SHP77 treated with DMSO at 0.1 percent for 48 hours (cell line): ENCODE data around the gene MREG.

Experiments
- DNase-seq: peaks from one replicate; lab custom pipeline; 2025; lab: John Stamatoyannopoulos, UW

Gene MREG

DNA sequence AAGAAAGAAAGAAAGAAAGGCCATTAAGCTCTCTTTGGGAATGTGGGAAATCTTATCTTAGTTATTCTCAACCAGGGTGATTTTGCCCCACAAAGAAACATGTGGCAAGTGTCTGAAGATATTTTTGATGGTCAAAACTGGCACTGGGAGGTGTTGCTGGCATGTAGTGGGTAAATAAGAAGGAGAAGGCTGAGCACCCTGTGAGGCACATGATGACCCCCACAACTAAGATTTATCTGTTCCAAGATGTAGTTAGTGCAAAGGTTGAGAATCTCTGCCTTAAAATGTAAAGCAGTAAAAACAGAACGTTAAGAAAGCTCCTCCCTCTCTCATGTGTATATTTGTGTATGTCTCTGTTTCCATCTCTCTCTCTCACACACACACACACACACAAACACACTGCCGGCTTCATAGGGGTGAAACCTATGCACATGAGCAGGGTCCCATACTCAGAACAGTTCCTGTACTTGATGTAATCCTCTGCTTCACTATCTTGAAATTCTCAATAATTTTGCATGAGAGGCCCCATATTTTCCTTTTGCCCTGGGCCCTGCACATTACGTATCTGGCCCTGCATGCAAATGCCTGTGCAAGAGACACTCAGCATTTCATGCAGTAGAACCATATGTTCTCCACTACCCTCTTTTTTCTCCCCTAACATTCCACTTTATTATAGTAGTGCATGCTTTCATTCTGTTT is 94.3 kb downstream of the MREG start:
- DNase-seq = no peak

- DNase-seq = no peak
Measured at GRCh38 chr2:215917953-215918620, 95.3 kb downstream of the MREG start.

GRCh38 chr2:215915441-215915840 is 97.9 kb downstream of the MREG start:
- DNase-seq = no peak

DNA sequence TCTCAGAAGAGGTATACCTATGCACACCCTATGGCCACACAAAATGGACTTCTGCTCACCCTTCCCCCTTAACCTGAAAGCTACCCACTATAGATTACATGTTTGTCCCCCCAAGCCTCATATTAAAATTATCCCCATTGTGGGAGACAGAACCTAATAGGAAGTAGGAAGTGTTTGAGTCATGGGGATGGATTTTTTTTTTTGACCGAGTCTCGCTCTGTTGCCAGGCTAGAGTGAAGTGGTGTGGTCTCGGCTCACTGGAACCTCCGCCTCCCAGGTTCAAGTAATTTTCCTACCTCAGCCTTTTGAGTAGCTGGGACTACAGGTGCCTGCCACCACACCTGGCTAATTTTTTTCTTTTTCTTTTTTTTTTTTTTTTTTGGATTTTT is 98.6 kb downstream of the MREG start:
- DNase-seq = no peak

GRCh38 chr2:215914054-215914776 is 99.1 kb downstream of the MREG start:
- no peak for DNase-seq

DNA sequence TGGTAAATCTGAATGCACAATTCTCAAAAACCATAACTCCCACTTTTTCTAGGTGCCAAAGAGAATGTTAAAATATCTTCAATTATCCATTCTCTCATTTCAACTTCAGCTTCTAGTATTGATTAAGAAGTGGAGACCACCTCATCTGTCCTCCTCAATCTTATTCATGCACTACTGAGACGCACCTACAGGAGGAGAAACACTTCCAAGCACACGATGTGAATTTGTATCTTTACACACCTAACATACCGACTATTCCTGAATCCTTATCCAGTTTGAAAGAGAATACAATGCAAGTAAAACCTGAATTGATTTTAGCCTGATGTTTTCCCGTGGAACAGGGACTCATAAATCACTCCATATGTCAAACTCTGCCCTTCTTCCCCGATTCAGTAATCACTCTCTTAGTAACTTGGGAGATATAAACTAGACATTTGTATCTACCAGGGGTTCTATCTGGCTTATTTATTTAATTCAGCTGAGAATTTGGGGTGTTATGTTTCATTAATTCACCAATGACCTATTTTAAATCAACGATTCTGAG is 101.0 kb downstream of the MREG start:
- no peak for DNase-seq

- no peak for DNase-seq
Measured at GRCh38 chr2:215911301-215912085, 101.9 kb downstream of the MREG start.

- no peak for DNase-seq
Measured at GRCh38 chr2:215910180-215910579, 103.2 kb downstream of the MREG start.

DNA sequence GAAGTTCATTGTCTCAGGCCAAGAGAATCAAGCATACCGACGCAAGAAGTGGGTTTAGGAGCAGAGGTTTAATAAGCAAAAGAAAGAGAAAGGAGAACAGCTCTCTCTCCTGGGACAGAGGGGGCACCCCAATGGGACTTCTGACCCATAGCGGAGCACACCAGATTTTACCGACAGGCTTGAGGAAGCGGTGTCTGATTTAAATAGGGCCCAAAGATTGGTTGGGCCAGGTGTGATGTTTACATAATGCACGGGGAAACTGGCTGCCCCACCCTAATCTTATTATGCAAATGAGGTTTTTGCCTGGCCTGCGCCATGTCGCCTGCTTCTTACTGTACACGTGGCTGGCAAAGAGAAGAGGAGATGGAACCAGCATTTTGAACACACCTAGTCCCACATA is 106.2 kb downstream of the MREG start:
- DNase-seq = no peak

DNA sequence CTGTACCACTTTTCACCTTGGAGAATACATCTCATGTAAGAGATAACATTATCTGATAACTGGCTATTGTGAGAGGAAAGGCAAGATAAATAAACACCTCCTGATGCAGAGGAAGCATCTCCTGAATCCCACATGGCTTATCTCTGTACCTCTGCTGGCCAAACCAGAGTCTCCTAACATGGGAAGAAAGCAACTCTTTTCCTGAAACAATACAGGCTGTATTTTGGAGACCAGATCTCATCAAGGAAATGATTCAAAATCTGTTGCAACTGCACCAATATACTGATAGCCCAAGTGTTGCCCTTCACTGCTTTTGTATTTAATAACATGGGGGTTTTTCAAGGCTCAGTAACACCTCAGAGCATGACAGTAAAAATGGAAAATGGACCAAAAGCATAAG is 106.9 kb downstream of the MREG start:
- DNase-seq = no peak

GRCh38 chr2:215905691-215906090 is 107.7 kb downstream of the MREG start:
- no peak for DNase-seq

- DNase-seq = no peak
Measured at GRCh38 chr2:215904101-215904500, 109.2 kb downstream of the MREG start.

- no peak for DNase-seq
Measured at GRCh38 chr2:215903203-215903602, 110.1 kb downstream of the MREG start.

DNA sequence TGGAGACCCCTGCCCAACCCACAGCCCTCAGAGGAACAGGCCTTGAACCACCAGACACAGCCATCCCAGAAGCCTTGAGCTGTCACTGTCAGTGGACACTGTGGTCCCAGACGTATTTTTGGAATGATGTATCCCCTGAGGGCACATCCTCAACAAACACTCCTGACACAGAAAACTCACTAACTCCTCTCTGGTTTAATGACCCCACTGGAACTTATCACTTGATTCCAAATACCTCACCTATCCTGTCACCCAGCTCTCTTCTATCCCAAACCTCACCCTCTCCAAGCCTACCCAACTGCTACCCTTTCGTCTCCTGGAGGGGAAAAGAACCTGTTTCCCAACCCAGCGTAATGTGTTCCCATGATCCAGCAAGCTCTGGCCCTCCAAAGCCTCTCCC is 111.6 kb downstream of the MREG start:
- DNase-seq = no peak

DNA sequence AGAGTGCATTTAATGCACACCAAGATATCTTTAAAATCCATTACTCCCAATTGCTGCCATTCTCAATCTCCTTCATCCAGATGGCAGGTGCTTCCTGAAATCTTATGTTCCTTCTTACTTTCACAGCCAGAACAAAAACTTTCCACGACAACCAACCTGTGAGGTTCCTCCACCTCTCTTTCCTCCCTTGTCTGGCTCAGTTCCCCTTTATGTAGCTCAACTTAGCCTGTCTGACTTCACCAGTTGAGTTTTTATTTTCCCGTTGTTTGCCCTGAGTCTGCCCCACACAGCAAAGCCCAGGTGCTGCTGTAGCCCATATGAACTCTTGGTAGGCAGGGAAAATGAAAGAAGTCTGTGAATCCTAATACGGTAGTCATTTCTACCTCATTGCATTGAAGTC is 112.5 kb downstream of the MREG start:
- DNase-seq = no peak

DNA sequence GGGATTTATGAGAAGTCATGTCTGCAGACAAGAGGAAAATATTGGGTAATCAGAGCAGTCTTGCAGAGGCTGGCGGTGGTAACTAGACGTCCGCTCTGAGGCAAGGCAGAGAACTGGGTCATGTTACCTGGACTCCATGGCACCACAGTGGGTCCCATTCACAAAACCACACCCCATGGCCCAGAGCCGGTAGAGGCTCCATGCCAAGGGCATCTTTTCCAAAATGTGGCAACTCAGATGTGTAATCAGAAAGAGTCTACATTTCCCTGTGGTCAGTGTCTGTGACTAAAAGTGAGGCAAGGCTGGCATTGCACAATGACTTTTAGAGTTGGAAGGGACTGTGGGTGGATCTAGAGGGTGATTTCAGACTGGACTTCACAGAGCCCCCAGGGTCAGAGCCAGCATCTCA is 113.1 kb downstream of the MREG start:
- no peak for DNase-seq

- no peak for DNase-seq
Measured at GRCh38 chr2:215899141-215900074, 113.9 kb downstream of the MREG start.

DNA sequence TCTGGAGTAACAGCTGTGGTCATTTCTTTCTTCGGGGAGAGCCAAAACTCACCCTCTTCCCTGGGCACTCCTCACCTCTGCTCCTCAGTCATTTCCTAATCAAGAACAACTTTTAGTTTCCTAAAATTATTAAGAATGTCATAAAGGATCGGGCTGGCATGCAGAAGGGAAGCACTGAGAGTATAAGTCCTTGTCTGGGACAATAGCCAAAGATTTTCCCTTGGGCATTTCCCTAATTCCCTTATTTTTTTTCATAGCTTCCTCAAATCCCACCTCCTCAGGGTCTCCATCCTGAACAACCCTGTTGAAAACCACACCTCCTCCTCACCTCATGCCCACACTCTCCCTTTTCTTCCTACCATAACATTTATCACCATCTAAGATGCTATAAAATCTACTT is 115.0 kb downstream of the MREG start:
- no peak for DNase-seq

DNA sequence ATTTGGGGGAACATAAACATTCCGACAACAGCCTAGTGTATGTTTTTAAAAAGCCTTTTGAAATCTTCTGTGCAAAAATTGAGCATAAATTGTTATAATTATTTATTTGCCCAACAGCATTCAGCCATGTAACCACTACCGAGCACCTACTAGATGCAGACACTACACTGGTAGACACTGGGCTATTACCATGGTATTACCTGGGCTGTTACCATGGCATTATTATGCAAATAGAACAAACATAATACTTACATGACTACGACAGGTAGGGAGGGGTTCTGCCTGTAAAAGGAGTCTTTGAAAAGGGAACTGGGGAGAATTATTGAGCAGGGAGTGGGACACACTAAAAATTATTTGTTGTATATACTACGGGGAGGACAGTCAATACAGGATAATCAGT is 116.4 kb downstream of the MREG start:
- no peak for DNase-seq

GRCh38 chr2:215895330-215895729 is 118.0 kb downstream of the MREG start:
- DNase-seq = peak; percentile 72
